Rectal smooth muscle tissue (tissue), 1 donor: ENCODE results near the gene PKN3.
A peak's percentile ranks its signal among the peaks of the same experiment; 100 is the strongest.
"Not testable (repeated sequence)": the region's sequence is repeated elsewhere in the genome, so short reads cannot be mapped to it uniquely, and the experiment has no call there.

Source experiments
- H3K27ac ChIP-seq: one replicate; pipeline ENCODE4 v1.7.0; 2013; ENCODE audit warnings: low read depth, low read length, inconsistent platforms
- H3K27me3 ChIP-seq: one replicate; pipeline ENCODE4 v1.7.0; 2013; ENCODE audit warnings: low read length; ENCODE audit not compliant: control insufficient read depth, insufficient read depth
- H3K36me3 ChIP-seq: one replicate; pipeline ENCODE4 v1.7.0; 2013; ENCODE audit warnings: low read length; ENCODE audit not compliant: control insufficient read depth, insufficient read depth
- H3K4me1 ChIP-seq: one replicate; pipeline ENCODE4 v1.7.0; 2013; ENCODE audit warnings: low read length; ENCODE audit not compliant: control insufficient read depth, insufficient read depth
- H3K4me3 ChIP-seq: one replicate; pipeline ENCODE4 v1.7.0; 2013; ENCODE audit warnings: low read length
- H3K9ac ChIP-seq: one replicate; pipeline ENCODE4 v1.7.0; 2013; ENCODE audit warnings: low read length

The PKN3 gene

GRCh38 chr9:128699096-128699795, 3.1 kb upstream of the PKN3 start:
- not testable (repeated sequence) for H3K27me3 ChIP-seq, H3K4me1 ChIP-seq, H3K4me3 ChIP-seq, H3K27ac ChIP-seq, H3K36me3 ChIP-seq, H3K9ac ChIP-seq

DNA sequence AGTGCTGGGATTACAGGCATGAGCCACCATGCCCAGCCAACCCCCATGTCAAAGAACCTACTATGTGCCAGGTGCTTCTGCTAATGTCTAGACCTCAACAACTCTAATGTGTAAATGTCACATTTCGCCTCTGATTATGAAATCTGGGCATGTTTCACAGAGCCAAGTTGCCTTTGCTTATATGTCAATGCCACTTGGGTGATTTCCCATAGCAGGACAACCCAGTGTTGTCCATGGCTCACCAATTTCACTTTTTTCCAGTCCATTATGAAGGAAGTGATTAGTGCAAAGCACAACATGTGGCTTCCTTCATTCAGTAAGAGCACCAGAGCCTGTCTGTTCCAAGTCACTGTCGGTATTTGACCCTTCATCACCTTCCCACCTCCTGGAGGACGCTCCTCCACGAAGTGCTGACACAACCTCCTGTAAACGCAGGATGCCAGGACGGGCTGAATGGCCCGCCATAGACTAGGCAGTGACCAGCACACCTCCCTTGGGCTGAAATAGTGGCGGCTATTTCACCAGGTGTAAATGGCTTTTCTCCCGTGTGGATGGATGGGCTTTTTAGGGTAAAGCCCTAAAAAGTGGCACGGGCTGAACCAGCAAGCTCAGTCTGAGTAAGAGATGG, 962 bp upstream of the PKN3 start:
- Histone ChIP-seq H3K27ac (no peak overlapping the region), H3K36me3 (no peaks in the 10 kb centered on the region), H3K4me3 (no peak overlapping the region), H3K9ac (no peak overlapping the region), H3K27me3 (no peaks in the 10 kb centered on the region), H3K4me1 (peaks cover 2% of the 10 kb centered on the region)

GRCh38 chr9:128702949-128703615, 779 bp downstream of the PKN3 start:
- Histone ChIP-seq H3K36me3 (no peaks in the 10 kb centered on the region), H3K27me3 (no peaks in the 10 kb centered on the region), H3K27ac (peak overlapping the region; percentile 40), H3K4me1 (peaks cover 2% of the 10 kb centered on the region), H3K4me3 (peak overlapping the region; percentile 63), H3K9ac (no peak overlapping the region)

DNA sequence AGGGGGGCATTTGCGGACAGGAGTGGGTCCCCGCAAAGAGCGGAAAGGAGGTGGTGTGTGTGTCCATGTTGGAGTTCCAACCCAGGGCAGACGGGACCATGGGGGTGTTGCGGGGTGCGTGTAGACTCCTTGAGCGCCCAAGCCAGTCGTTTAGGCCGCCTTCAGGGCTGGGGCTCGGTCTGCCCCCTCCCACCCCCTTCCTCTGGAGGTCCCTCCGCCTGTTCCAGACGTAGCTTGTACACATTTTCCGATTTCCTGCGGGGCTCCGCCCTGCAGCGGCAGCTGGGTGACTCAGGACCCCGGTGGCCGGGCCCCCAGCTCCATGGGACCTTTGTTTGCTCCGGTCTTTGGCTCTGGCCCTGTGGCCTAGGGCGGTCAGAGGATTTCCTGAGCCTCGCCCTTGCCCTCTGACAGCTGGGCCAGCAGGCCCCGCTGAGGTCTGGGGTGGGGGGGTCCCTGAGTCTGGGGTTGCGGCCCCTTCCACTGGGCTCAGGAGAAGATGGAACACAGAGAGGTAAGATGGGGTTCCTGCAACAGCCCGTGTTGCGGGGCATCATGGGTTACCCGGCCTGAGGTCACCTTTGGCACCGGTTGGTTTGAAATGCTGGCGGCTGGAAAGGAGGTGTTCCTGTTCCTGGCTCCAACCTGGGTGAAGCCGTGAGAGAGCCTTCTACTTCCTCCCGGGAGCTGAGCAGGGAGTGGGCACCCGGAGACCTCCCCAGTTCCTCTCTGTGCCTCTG, 1.5 kb downstream of the PKN3 start:
- no peak overlapping the region for H3K9ac ChIP-seq
- peaks cover 2% of the 10 kb centered on the region for H3K4me1 ChIP-seq
- H3K4me3 ChIP-seq = peak overlapping the region; percentile 63
- H3K27ac ChIP-seq = peak overlapping the region; percentile 27
- no peaks in the 10 kb centered on the region for H3K36me3 ChIP-seq
- H3K27me3 ChIP-seq = no peaks in the 10 kb centered on the region

GRCh38 chr9:128704356-128704670, 2.0 kb downstream of the PKN3 start:
- Histone ChIP-seq H3K9ac (no peak overlapping the region), H3K36me3 (no peaks in the 10 kb centered on the region), H3K27ac (no peak overlapping the region), H3K4me1 (peaks cover 2% of the 10 kb centered on the region), H3K4me3 (no peak overlapping the region), H3K27me3 (no peaks in the 10 kb centered on the region)

DNA sequence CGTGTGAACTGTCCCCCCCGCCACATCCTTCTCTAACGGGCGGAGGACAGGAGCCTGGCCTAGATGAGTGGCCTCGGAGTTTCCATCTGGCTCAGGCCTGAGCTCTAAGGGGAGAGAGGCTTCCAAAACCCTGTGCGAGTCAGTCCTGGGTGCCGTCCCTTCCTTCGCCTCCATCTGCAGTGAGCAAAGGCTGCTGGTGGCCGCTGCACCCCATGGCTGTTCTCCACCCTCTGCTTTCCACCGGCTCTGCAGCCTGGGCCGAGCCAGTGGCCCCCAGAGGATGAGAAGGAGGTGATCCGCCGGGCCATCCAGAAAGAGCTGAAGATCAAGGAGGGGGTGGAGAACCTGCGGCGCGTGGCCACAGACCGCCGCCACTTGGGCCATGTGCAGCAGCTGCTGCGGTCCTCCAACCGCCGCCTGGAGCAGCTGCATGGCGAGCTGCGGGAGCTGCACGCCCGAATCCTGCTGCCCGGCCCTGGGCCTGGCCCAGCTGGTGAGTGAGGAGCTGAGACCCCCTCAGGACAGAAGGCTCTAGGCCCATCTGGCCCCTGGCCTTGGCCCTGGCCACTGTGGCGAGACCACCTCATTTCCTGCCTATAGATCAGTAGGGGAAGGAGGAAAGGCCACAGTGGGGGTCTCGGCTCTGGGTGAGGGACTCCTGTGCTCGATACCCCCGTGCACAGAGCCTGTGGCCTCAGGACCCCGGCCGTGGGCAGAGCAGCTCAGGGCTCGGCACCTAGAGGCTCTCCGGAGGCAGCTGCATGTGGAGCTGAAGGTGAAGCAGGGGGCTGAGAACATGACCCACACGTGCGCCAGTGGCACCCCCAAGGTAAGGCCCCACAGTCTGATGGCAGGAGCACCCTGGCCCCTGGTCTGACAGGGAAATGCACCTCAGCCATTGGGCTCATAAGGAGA, 3.0 kb downstream of the PKN3 start:
- Histone ChIP-seq H3K27ac (no peak overlapping the region), H3K4me3 (no peak overlapping the region), H3K9ac (no peak overlapping the region), H3K36me3 (no peaks in the 10 kb centered on the region), H3K27me3 (no peaks in the 10 kb centered on the region), H3K4me1 (peaks cover 2% of the 10 kb centered on the region)

DNA sequence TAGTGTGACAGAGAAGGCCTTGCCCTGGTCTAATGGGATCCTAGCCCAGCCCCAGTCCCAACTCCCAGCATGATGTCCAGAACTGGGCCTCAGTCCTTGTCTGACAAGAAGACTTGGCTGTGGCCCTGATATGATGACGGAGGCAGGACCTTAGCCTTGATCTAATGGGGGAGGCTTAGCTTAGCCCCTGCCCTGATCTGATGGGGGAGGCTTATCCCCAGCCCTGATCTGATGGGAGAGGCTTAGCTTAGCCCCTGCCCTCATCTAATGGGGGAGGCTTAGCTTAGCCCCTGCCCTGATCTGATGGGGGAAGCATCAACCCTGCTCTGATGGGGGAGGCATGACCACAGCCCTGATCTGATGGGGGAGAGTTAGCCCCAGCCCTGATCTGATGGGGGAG, 3.7 kb downstream of the PKN3 start:
- Histone ChIP-seq H3K27me3 (no peaks in the 10 kb centered on the region), H3K4me1 (peaks cover 2% of the 10 kb centered on the region), H3K27ac (no peak overlapping the region), H3K36me3 (no peaks in the 10 kb centered on the region), H3K4me3 (no peak overlapping the region), H3K9ac (no peak overlapping the region)

- Histone ChIP-seq H3K4me1 (no peaks in the 10 kb centered on the region), H3K27ac (no peak overlapping the region), H3K4me3 (no peak overlapping the region), H3K27me3 (no peaks in the 10 kb centered on the region), H3K9ac (no peak overlapping the region), H3K36me3 (no peaks in the 10 kb centered on the region)
Observed at GRCh38 chr9:128706671-128707381, 4.5 kb downstream of the PKN3 start.

DNA sequence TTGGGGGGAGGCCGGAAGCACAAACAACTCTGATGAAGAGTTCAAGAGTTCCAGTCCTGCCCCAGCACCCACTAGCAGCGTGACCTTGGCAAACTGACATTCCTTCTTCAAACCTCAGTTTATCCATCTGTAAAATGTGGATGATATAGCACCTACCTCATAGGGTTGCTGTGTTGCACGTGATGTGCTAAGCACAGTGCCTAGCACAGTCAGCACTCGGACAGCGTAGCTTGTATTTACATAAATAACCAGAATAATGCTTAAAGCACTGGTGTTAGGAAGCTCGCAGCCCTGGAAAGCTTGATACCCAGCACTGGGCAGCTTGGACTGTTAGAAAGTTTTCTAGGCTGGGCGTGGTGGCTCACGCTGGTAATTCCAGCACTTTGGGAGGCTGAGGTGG, 5.1 kb downstream of the PKN3 start:
- no peak overlapping the region for H3K9ac ChIP-seq
- no peaks in the 10 kb centered on the region for H3K27me3 ChIP-seq
- no peak overlapping the region for H3K27ac ChIP-seq
- no peaks in the 10 kb centered on the region for H3K36me3 ChIP-seq
- no peak overlapping the region for H3K4me3 ChIP-seq
- H3K4me1 ChIP-seq = no peaks in the 10 kb centered on the region

DNA sequence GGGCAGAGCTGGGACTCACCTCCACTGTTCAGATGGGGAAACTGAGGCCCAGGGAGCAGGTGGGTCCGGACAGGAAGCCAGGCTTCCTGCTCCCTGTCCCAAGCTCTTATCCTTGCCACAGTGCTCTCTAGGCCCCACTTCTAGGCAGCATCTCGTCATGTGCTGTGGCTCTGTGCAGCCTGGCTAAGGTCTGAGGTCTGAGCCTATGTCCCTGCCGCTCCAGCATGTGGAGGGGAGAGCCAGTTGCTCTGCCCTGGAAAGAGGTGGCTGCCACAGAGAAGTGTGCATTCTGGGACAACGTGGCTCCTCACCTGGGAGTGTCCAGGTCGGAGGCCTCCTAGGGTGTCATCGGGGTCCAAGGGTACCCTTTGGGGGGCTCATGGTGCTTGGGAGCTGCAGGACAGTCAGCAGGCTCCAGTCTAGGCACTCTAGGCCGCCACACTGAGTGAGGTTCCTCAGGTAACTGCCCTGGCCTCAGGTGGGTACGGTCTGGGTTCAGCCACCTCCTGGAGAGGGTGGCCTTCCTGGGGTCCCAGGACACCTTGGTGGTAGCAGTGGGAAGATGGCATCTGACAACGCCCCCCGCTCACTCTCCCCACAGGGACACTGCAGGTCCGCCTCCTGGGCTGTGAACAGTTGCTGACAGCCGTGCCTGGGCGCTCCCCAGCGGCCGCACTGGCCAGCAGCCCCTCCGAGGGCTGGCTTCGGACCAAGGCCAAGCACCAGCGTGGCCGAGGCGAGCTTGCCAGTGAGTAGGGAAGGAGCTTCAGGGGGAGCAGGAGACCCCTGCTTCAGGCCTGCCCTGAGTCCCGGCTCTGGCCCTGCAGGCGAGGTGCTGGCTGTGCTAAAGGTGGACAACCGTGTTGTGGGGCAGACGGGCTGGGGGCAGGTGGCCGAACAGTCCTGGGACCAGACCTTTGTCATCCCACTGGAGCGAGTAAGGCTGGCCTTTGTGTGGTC, 10.4 kb downstream of the PKN3 start:
- no peak overlapping the region for H3K27ac ChIP-seq
- no peak overlapping the region for H3K9ac ChIP-seq
- no peaks in the 10 kb centered on the region for H3K4me1 ChIP-seq
- H3K36me3 ChIP-seq = no peaks in the 10 kb centered on the region
- no peaks in the 10 kb centered on the region for H3K27me3 ChIP-seq
- no peak overlapping the region for H3K4me3 ChIP-seq

- Histone ChIP-seq H3K27ac (no peak overlapping the region), H3K27me3 (no peaks in the 10 kb centered on the region), H3K4me3 (no peak overlapping the region), H3K4me1 (no peaks in the 10 kb centered on the region), H3K9ac (no peak overlapping the region), H3K36me3 (no peaks in the 10 kb centered on the region)
Observed at GRCh38 chr9:128713411-128713780, 11.1 kb downstream of the PKN3 start.
